HepG2 (cell line): ENCODE results near the gene PRR35. TPM values are rescaled to one million over a fixed set of nuclear protein-coding genes. Genes with fewer than 3 reads are reported as not detected.

Experiments used
- ATAC-seq: fragments of 200-7000 bp; cut with Tn5 transposase; 3 replicates; pipeline ENCODE4 v1.9.1; 2020; ENCODE audit warnings: mild to moderate bottlenecking, moderate library complexity
- BruUV-seq: library from RNA; stranded (reverse); fragments of 400-500 nt; replicated peaks from 2 replicates; lab custom pipeline; 2021; lab: Mats Ljungman, UMichigan
- CTCF ChIA-PET: fragments of 300-600 bp; formaldehyde crosslinking; extraction: SDS; loops from one replicate; lab custom pipeline; 2021; ENCODE audit warnings: low total read pairs, inconsistent platforms, low intra/inter-chr PET ratio; lab: Yijun Ruan, JAX
- POLR2A ChIA-PET: fragments of 350-600 bp; sonication (Branson Sonifier 250); formaldehyde crosslinking; loops from one replicate; lab custom pipeline; 2020; ENCODE audit warnings: antibody characterized with exemption, inconsistent platforms; lab: Yijun Ruan, JAX
- DNase-seq: peaks from one replicate; pipeline ENCODE4 v3.0.0-alpha.2; 2015; ENCODE audit warnings: low spot score
- FAIRE-seq: peaks from 3 replicates; lab custom pipeline; 2011; peaks lifted over from hg19 to GRCh38; lab: Jason Lieb, UNC
- H2AFZ ChIP-seq: one replicate; pipeline ENCODE4 v1.6.1; 2011; ENCODE audit warnings: low read length, inconsistent platforms
- H3K27ac ChIP-seq: fragments of 300-600 bp; 3 replicates; pipeline ENCODE4 v1.8.0; 2011; ENCODE audit warnings: mixed run types, mild to moderate bottlenecking, mixed read lengths, low read length, inconsistent platforms; ENCODE audit not compliant: insufficient read depth; ENCODE audit errors: extremely low read length
- H3K27me3 ChIP-seq, 2 experiments: fragments of 200-600 bp in 1 of 2; 2 replicates in 1 of 2; 3 replicates in 1 of 2; pipeline versions ENCODE4 v1.6.0 to v1.8.0; 2011; ENCODE audit warnings: low read length in 2 of 2, mild to moderate bottlenecking in 2 of 2, moderate library complexity in 2 of 2, inconsistent platforms in 1 of 2; ENCODE audit not compliant: insufficient read depth in 2 of 2, control insufficient read depth in 1 of 2
- H3K36me3 ChIP-seq, 2 experiments: fragments of 200-600 bp in 1 of 2; replicated peaks in 1 of 2; 2 replicates in 1 of 2; 3 replicates in 1 of 2; pipeline versions ENCODE4 v1.5.1 to v1.8.0; 2011; ENCODE audit warnings: low read length in 2 of 2, inconsistent platforms in 1 of 2; ENCODE audit not compliant: insufficient read depth in 2 of 2, control insufficient read depth in 1 of 2
- H3K4me1 ChIP-seq: 2 replicates; pipeline ENCODE4 v1.5.1; 2012; ENCODE audit warnings: low read length, inconsistent platforms; ENCODE audit not compliant: insufficient read depth
- H3K4me2 ChIP-seq: 2 replicates; pipeline ENCODE4 v1.6.0; 2011; ENCODE audit warnings: low read depth, low read length, inconsistent platforms
- H3K4me3 ChIP-seq, 3 experiments: fragments of 200-600 bp in 1 of 3; sonication (generic), shearing (Covaris generic) in 1 of 3; replicated peaks in 1 of 3; 2 replicates each; pipeline ENCODE4 v1.5.1; 2011 to 2016; ENCODE audit warnings: low read length in 3 of 3, inconsistent platforms in 2 of 3, low read depth in 2 of 3, mild to moderate bottlenecking in 2 of 3, control low read depth in 1 of 3, mixed read lengths in 1 of 3; ENCODE audit not compliant: insufficient read depth in 1 of 3
- H3K79me2 ChIP-seq: one replicate; pipeline ENCODE4 v1.6.1; 2011; ENCODE audit warnings: low read length, inconsistent platforms; ENCODE audit not compliant: insufficient read depth
- H3K9ac ChIP-seq: 2 replicates; pipeline ENCODE4 v1.6.0; 2011; ENCODE audit warnings: mild to moderate bottlenecking, low read depth, low read length, inconsistent platforms; ENCODE audit not compliant: insufficient read depth
- H3K9me3 ChIP-seq: 2 replicates; pipeline ENCODE4 v1.5.1; 2012; ENCODE audit warnings: mild to moderate bottlenecking, low read length
- H4K20me1 ChIP-seq: 2 replicates; pipeline ENCODE4 v1.6.0; 2011; ENCODE audit warnings: inconsistent platforms, mild to moderate bottlenecking, low read length, moderate library complexity; ENCODE audit not compliant: insufficient read depth
- CTCF ChIP-seq: sonication (generic); formaldehyde crosslinking; IDR thresholded peaks from 2 replicates; pipeline ENCODE4 v1.5.0; 2020; ENCODE audit warnings: mild to moderate bottlenecking, missing genetic modification reagents, moderate library complexity
- ETV5 ChIP-seq: IDR thresholded peaks from 2 replicates; pipeline ENCODE4 v1.6.1; 2018; ENCODE audit warnings: missing biosample characterization, missing genetic modification reagents, inconsistent platforms, borderline replicate concordance
- HOXD1 ChIP-seq: sonication (generic); formaldehyde crosslinking; IDR thresholded peaks from 2 replicates; pipeline ENCODE4 v1.5.0; 2020; ENCODE audit warnings: missing genetic modification reagents
- MEIS1 ChIP-seq: sonication (generic); formaldehyde crosslinking; IDR thresholded peaks from 2 replicates; pipeline ENCODE4 v1.9.0; 2021; ENCODE audit warnings: mild to moderate bottlenecking, missing genetic modification reagents, moderate library complexity, borderline replicate concordance
- MXD3 ChIP-seq: IDR thresholded peaks from 2 replicates; pipeline ENCODE4 v1.6.1; 2016; ENCODE audit warnings: mild to moderate bottlenecking, missing biosample characterization, missing genetic modification reagents
- RERE ChIP-seq: IDR thresholded peaks from 2 replicates; pipeline ENCODE4 v1.6.1; 2016; ENCODE audit warnings: low read depth, missing genetic modification reagents, missing compliant biosample characterization
- SAP130 ChIP-seq: IDR thresholded peaks from 2 replicates; pipeline ENCODE4 v1.6.1; 2016; ENCODE audit warnings: low read depth
- STAG1 ChIP-seq: sonication (generic); formaldehyde crosslinking; IDR thresholded peaks from 2 replicates; pipeline ENCODE4 v1.4.0; 2020; ENCODE audit warnings: missing genetic modification reagents
- TFAP4 ChIP-seq: sonication (generic); IDR thresholded peaks from 2 replicates; pipeline ENCODE4 v1.6.1; 2016; ENCODE audit warnings: low read depth, borderline replicate concordance
- ZBTB38 ChIP-seq: sonication (generic); formaldehyde crosslinking; IDR thresholded peaks from 2 replicates; pipeline ENCODE4 v1.5.1; 2020; ENCODE audit warnings: mild to moderate bottlenecking, missing genetic modification reagents
- ZC3H13 ChIP-seq: sonication (generic); formaldehyde crosslinking; IDR thresholded peaks from 2 replicates; pipeline ENCODE4 v1.8.1; 2023; ENCODE audit warnings: mild to moderate bottlenecking, missing genetic modification reagents, moderate library complexity
- ZNF766 ChIP-seq: sonication (generic); formaldehyde crosslinking; IDR thresholded peaks from 2 replicates; pipeline ENCODE4 v1.5.0; 2020; ENCODE audit warnings: missing genetic modification reagents, borderline replicate concordance
- ZNF784 ChIP-seq: sonication (generic); formaldehyde crosslinking; IDR thresholded peaks from 2 replicates; pipeline ENCODE4 v1.5.1; 2020; ENCODE audit warnings: missing genetic modification reagents, mild to moderate bottlenecking, borderline replicate concordance
- ZSCAN21 ChIP-seq: sonication (generic); formaldehyde crosslinking; IDR thresholded peaks from 2 replicates; pipeline ENCODE4 v1.8.0; 2022; ENCODE audit warnings: mild to moderate bottlenecking, missing genetic modification reagents, moderate library complexity, borderline replicate concordance
- WGBS: methylation state at CpG from one replicate; pipeline ENCODE4 v1.1.6; 2017; ENCODE audit warnings: low lambda C conversion rate; 5-methylcytosine and 5-hydroxymethylcytosine counted together
- in situ Hi-C: cut with HindIII; loops from 2 replicates; pipeline ENCODE4 v1.10.0; 2017; ENCODE audit warnings: low pct_unique_long_range_greater_than_20kb; ENCODE audit not compliant: extremely low pct_ligation_motif_present
- intact Hi-C: fragments of 100-400 bp; cut with micrococcal nuclease; formaldehyde crosslinking; loops from one replicate; pipeline ENCODE4 v1.10.0; 2022; ENCODE audit not compliant: unreplicated experiment
- polyA plus RNA-seq, 8 experiments: library from polyadenylated mRNA; depleted of rRNA in 3 of 8; stranded (reverse) in 7 of 8; unstranded in 1 of 8; fragments of >200 nt; fragmentation: Illumina TruSeq in 4 of 8; extraction: Trizol in 4 of 8; gene quantifications; 2 replicates each; pipeline versions ENCODE4 v1.2.1 to v1.2.3, GENCODE V29; 2011 to 2016; ENCODE audit warnings: low read depth in 4 of 8, missing spikeins in 1 of 8, mixed read lengths in 1 of 8; ENCODE audit not compliant: insufficient read depth in 1 of 8
- total RNA-seq, 5 experiments: library from RNA; depleted of rRNA; stranded (reverse); fragments of >200 nt; fragmentation: Illumina TruSeq; extraction: Trizol; gene quantifications; 2 replicates each; pipeline ENCODE4 v1.2.3, GENCODE V29; 2016; ENCODE audit warnings: low read depth in 1 of 5

PRR35 gene
- total and polyA plus RNA-seq, 2 of the 13 experiments (the other 11 are each of a cell fraction or from before 2014, with no cell fraction given): 0.07 to 0.16 TPM

GRCh38 chr16:576197-576822 lies 16.1 kb downstream of the PRR35 start:
- no peaks in the 10 kb centered on the region for H4K20me1 ChIP-seq
- H3K4me1 ChIP-seq: peaks cover 12% of the 10 kb centered on the region
- BruUV-seq: no TSS peak
- no peaks in the 10 kb centered on the region for H3K79me2 ChIP-seq
- peak; percentile 49 for ATAC-seq
- H3K36me3 ChIP-seq: peaks cover 1 to 5% of the 10 kb centered on the region in 2 experiments; a peak in 1 of 5 replicates
- no peak overlapping the region for H2AFZ ChIP-seq
- no peak overlapping the region for H3K27ac ChIP-seq
- no peaks in the 10 kb centered on the region for H3K9me3 ChIP-seq
- intact Hi-C loops: no loop called here
- H3K4me2 ChIP-seq: no peak overlapping the region; the same call in 1 of the 2 replicates
- POLR2A ChIA-PET: interaction anchor here (1.0 to 1.4 kb wide), 3 partner anchors 9 to 60 kb away, joined by 3 to 5 read pairs (median 3); partner anchors contain the start of gene METTL26
- CTCF ChIA-PET: no interaction called here
- no peaks in the 10 kb centered on the region for H3K27me3 ChIP-seq
- H3K9ac ChIP-seq: no peak overlapping the region
- H3K4me3 ChIP-seq: no peak overlapping the region
- WGBS: 78% methylated on average over 10 of the region's 21 CpGs
- FAIRE-seq: no peak
- no peak for DNase-seq
- in situ Hi-C loops: no loop called here
- peak; percentile 50; the same call in 1 of the 2 replicates for TF ChIP-seq ZBTB38
- peak; percentile 52; the same call in 1 of the 2 replicates for TF ChIP-seq MXD3 (CRISPR knock-in tag)
- TF ChIP-seq ZSCAN21 (CRISPR knock-in tag): 0 out of 2 replicates have a peak, but pooled peaks have one; percentile 22
- TF ChIP-seq ZNF784 (CRISPR knock-in tag): no peak
- 0 out of 2 replicates have a peak, but pooled peaks have one; percentile 29 for TF ChIP-seq ZNF766 (CRISPR knock-in tag)
- peak; percentile 82; the same call in 1 of the 2 replicates for TF ChIP-seq TFAP4
- peak; percentile 56 for TF ChIP-seq SAP130
- peak; percentile 64 for TF ChIP-seq STAG1 (CRISPR knock-in tag)
- TF ChIP-seq HOXD1 (CRISPR knock-in tag): 0 out of 2 replicates have a peak, but pooled peaks have one; percentile 37
- TF ChIP-seq ETV5: peak; percentile 22; the same call in 1 of the 2 replicates
- no peak for TF ChIP-seq RERE
- no peak for TF ChIP-seq MEIS1
- peak; percentile 69 for TF ChIP-seq CTCF (CRISPR knock-in tag)
- 0 out of 2 replicates have a peak, but pooled peaks have one; percentile 10 for TF ChIP-seq ZC3H13 (CRISPR knock-in tag)
